GM08714 (cell line): ENCODE data around the gene PDE8A.

Experiments
- H3K4me3 ChIP-seq: fragments of 200-500 bp; sonication (Bioruptor generic); 2 replicates; pipeline ENCODE4 v1.5.1; 2014; ENCODE audit warnings: mild to moderate bottlenecking, low read length, inconsistent platforms
- ZNF274 ChIP-seq: IDR thresholded peaks from 2 replicates; pipeline ENCODE4 v1.6.1; 2012; ENCODE audit warnings: mild to moderate bottlenecking, low read depth, low read length

The PDE8A gene

GRCh38 chr15:85133709-85134108, 152.1 kb downstream of the PDE8A start:
- H3K4me3 ChIP-seq = no peak overlapping the region
- TF ChIP-seq ZNF274 = no peak

GRCh38 chr15:85137489-85138168, 156.0 kb downstream of the PDE8A start:
- no peak overlapping the region for H3K4me3 ChIP-seq
- no peak for TF ChIP-seq ZNF274

GRCh38 chr15:85139391-85139790, 157.7 kb downstream of the PDE8A start:
- no peak for TF ChIP-seq ZNF274
- no peak overlapping the region for H3K4me3 ChIP-seq

GRCh38 chr15:85141726-85142125, 160.1 kb downstream of the PDE8A start:
- no peak for TF ChIP-seq ZNF274
- H3K4me3 ChIP-seq = no peak overlapping the region

- no peak overlapping the region for H3K4me3 ChIP-seq
- no peak for TF ChIP-seq ZNF274
These were observed 160.7 kb downstream of the PDE8A start for GRCh38 chr15:85142312-85142711.

- H3K4me3 ChIP-seq = no peak overlapping the region
- no peak for TF ChIP-seq ZNF274
These were observed 167.9 kb downstream of the PDE8A start for GRCh38 chr15:85149465-85150129.

GRCh38 chr15:85150130-85150480, 168.4 kb downstream of the PDE8A start:
- no peak overlapping the region for H3K4me3 ChIP-seq
- TF ChIP-seq ZNF274 = no peak

- TF ChIP-seq ZNF274 = no peak
These were observed 169.5 kb downstream of the PDE8A start for GRCh38 chr15:85151145-85151544.

GRCh38 chr15:85151861-85152260, 170.2 kb downstream of the PDE8A start:
- no peak overlapping the region for H3K4me3 ChIP-seq
- TF ChIP-seq ZNF274 = no peak

More at GRCh38 chr15:85151145-85151544, 169.5 kb downstream of the PDE8A start:
- H3K4me3 ChIP-seq = no peak overlapping the region

- no peak overlapping the region for H3K4me3 ChIP-seq
- no peak for TF ChIP-seq ZNF274
These were observed 172.4 kb downstream of the PDE8A start for GRCh38 chr15:85154061-85154460.

- H3K4me3 ChIP-seq = no peak overlapping the region
- TF ChIP-seq ZNF274 = no peak
These were observed 173.7 kb downstream of the PDE8A start for GRCh38 chr15:85155360-85155759.

GRCh38 chr15:85155857-85156256, 174.2 kb downstream of the PDE8A start:
- no peak for TF ChIP-seq ZNF274
- no peak overlapping the region for H3K4me3 ChIP-seq

GRCh38 chr15:85157344-85157743, 175.7 kb downstream of the PDE8A start:
- no peak for TF ChIP-seq ZNF274
- H3K4me3 ChIP-seq = no peak overlapping the region

- no peak overlapping the region for H3K4me3 ChIP-seq
- no peak for TF ChIP-seq ZNF274
These were observed 180.6 kb downstream of the PDE8A start for GRCh38 chr15:85162237-85162636.

GRCh38 chr15:85164841-85165466, 183.3 kb downstream of the PDE8A start:
- TF ChIP-seq ZNF274 = no peak

GRCh38 chr15:85167568-85167967, 185.9 kb downstream of the PDE8A start:
- TF ChIP-seq ZNF274 = no peak
- H3K4me3 ChIP-seq = no peak overlapping the region

More at GRCh38 chr15:85164841-85165466, 183.3 kb downstream of the PDE8A start:
- H3K4me3 ChIP-seq = no peak overlapping the region
